GM12891 (cell line): ENCODE results near the gene PGA4.
"Not testable (repeated sequence)": the region's sequence is repeated elsewhere in the genome, so short reads cannot be mapped to it uniquely, and the experiment has no call there.

Source experiments
- DNase-seq: peaks from one replicate; pipeline ENCODE4 v3.0.0; 2011; ENCODE audit warnings: low spot score; ENCODE audit not compliant: insufficient read length
- FAIRE-seq: peaks from 2 replicates; lab custom pipeline; 2011; peaks lifted over from hg19 to GRCh38; lab: Jason Lieb, UNC
- PAX5 ChIP-seq: IDR thresholded peaks from 2 replicates; pipeline ENCODE4 v1.6.1; 2011; ENCODE audit warnings: low read length, moderate library complexity, mild to moderate bottlenecking; ENCODE audit not compliant: insufficient read depth, severe bottlenecking
- POLR2A ChIP-seq: IDR thresholded peaks from 2 replicates; pipeline ENCODE4 v1.6.1; 2011; ENCODE audit warnings: low read depth, low read length, control low read depth
- POLR2AphosphoS5 ChIP-seq: IDR thresholded peaks from 2 replicates; pipeline ENCODE4 v1.6.1; 2011; ENCODE audit warnings: low read depth, low read length, control low read depth
- POU2F2 ChIP-seq: IDR thresholded peaks from 2 replicates; pipeline ENCODE4 v1.6.1; 2011; ENCODE audit warnings: low read depth, mild to moderate bottlenecking, control low read depth, low read length, moderate library complexity
- SPI1 ChIP-seq: IDR thresholded peaks from 2 replicates; pipeline ENCODE4 v1.6.1; 2011; ENCODE audit warnings: low read depth, low read length, control low read depth
- TAF1 ChIP-seq: IDR thresholded peaks from 2 replicates; pipeline ENCODE4 v1.6.1; 2011; ENCODE audit warnings: low read depth, low read length, control low read depth

Gene PGA4

GRCh38 chr11:61249201-61249600 is 27.1 kb downstream of the PGA4 start:
- DNase-seq, FAIRE-seq: not testable (repeated sequence)

- DNase-seq, FAIRE-seq: not testable (repeated sequence)
These were observed 28.9 kb downstream of the PGA4 start for GRCh38 chr11:61250796-61251765.

GRCh38 chr11:61252332-61252731 is 30.2 kb downstream of the PGA4 start:
- DNase-seq, FAIRE-seq: not testable (repeated sequence)

GRCh38 chr11:61254403-61255025 is 32.4 kb downstream of the PGA4 start:
- DNase-seq (peak; percentile 86), FAIRE-seq (peak; percentile 83)
- TF ChIP-seq SPI1 (no peak), POLR2A (no peak), PAX5 (no peak), POLR2AphosphoS5 (no peak), TAF1 (no peak), POU2F2 (no peak)

- TF ChIP-seq PAX5 (no peak), POLR2A (no peak), POU2F2 (no peak), POLR2AphosphoS5 (no peak), SPI1 (no peak), TAF1 (no peak)
- FAIRE-seq, result no peak
- DNase-seq, result no peak
These were observed 34.7 kb downstream of the PGA4 start for GRCh38 chr11:61256710-61257482.

- TF ChIP-seq POLR2AphosphoS5, result no peak
- no peak for TF ChIP-seq PAX5
- TF ChIP-seq POU2F2, result no peak
- no peak for TF ChIP-seq TAF1
- TF ChIP-seq POLR2A, result no peak
- no peak for TF ChIP-seq SPI1
- no peak for DNase-seq
- no peak for FAIRE-seq
These were observed 36.4 kb downstream of the PGA4 start for GRCh38 chr11:61258546-61258945.

- DNase-seq, result no peak
- FAIRE-seq, result no peak
- TF ChIP-seq POLR2AphosphoS5 (no peak), TAF1 (no peak), SPI1 (no peak), POLR2A (no peak), PAX5 (no peak), POU2F2 (no peak)
These were observed 37.2 kb downstream of the PGA4 start for GRCh38 chr11:61259363-61259762.

GRCh38 chr11:61264371-61264770 is 42.2 kb downstream of the PGA4 start:
- TF ChIP-seq POLR2A, result no peak
- no peak for TF ChIP-seq PAX5
- no peak for TF ChIP-seq POLR2AphosphoS5
- no peak for TF ChIP-seq TAF1
- no peak for TF ChIP-seq POU2F2
- no peak for TF ChIP-seq SPI1
- no peak for DNase-seq
- FAIRE-seq, result no peak

GRCh38 chr11:61264795-61265194 is 42.6 kb downstream of the PGA4 start:
- DNase-seq (no peak), FAIRE-seq (no peak)
- TF ChIP-seq SPI1 (no peak), POU2F2 (no peak), PAX5 (no peak), TAF1 (no peak), POLR2A (no peak), POLR2AphosphoS5 (no peak)
